GF-D8 (cell line): ENCODE measurements around the gene SCYL2.

Source experiments
- DNase-seq: peaks from one replicate; lab custom pipeline; 2025; lab: John Stamatoyannopoulos, UW

The SCYL2 gene

GRCh38 chr12:100376161-100376560 lies 109.2 kb downstream of the SCYL2 start:
- no peak for DNase-seq

GRCh38 chr12:100381379-100381778 lies 114.4 kb downstream of the SCYL2 start:
- DNase-seq = no peak

DNA sequence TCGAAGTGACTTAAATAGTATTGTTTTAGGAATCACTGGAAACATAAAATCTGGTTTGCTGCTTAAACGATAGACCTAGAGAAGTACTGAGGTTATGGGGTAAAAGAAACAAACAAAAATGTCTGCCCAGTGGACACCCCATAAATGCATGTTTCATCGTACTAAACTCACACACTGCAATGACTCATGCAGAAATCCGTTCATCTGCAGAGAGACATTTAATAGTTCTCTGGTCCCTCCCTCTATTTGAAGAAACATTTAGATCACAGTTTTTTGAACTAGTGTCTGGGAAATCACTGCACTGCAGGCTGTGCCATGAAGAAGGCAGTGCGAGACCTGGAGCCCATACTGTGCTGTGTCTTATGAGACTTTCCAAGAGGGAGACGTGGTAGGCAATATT lies 115.4 kb downstream of the SCYL2 start:
- DNase-seq = no peak

DNA sequence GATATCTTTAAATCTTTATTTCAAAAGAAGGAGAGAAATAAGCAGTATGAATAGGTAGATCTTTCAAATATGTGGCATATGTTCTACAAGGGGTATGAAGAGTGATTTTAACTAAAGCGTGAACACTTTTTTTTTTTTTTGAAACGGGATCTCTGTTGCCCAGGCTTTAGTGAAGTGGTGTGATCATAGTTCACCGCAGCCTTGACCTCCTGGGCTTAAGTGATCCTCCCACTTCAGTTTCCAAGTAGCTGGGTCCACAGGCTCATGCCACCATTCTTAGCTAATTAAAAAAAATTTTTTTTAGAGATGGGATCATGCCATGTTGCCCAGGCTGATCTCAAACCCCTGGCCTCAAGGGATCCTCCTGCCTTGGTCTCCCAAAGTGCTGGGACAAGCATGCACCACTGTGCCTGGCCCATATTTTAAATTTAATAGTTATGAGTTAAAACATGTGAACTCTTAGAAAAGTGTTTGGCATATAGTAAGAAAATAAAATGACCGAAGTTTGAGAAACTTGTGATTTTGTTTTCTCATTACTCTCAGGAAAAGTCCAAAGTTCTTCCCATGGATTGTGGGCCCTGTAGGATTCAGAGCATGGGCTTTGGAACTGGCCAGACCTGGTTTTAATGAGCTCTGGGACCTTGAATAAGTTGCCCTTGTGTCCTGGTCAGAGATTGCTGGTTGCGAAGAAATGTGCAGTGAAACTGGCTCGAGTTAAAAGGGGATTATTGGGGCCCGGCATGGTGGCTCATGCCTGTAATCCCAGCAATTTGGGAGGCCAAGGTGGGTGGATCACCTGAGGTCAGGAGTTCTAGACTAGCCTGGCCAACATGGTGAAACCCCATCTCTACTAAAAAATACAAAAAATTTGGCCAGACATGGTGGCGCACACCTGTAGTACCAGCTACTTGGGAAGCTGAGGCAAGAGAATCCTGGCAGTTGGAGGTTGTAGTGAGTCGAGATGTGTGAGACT lies 116.9 kb downstream of the SCYL2 start:
- DNase-seq = no peak

GRCh38 chr12:100384559-100384935 lies 117.6 kb downstream of the SCYL2 start:
- DNase-seq = no peak

DNA sequence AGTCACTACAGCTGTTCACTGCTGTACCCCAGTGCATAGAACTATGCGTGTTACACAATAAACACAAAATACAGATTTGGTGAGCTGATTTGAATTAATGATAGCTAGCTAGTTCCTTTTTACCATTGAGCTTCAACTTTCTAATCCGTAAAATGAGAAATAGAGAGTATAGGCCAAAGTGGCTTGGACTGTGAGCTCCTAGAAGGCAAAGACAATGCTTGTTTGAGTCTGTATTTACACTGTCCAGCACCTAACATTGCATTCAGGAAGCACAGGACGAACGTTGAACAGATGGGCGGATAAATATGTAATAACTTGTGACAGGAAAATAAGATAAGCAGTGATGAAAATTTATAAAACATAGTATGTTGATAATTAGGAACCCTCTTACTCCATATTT lies 121.4 kb downstream of the SCYL2 start:
- no peak for DNase-seq
